ENCODE measurements around the gene FAM171A1.

GRCh38 chr10:15346440-15347141 lies 24.5 kb downstream of the FAM171A1 start:
- no peak for TF ChIP-seq POLR2AphosphoS5 (IDR thresholded peaks at IDR 0.05; ENCODE audit: low read depth, low read length)
- no peak for TF ChIP-seq POLR2A (IDR thresholded peaks at IDR 0.05; ENCODE audit: low read depth, low read length)
- no peak for TF ChIP-seq SPI1 (IDR thresholded peaks at IDR 0.05; ENCODE audit: low read depth, low read length)
- no peak for TF ChIP-seq TAF1 (IDR thresholded peaks at IDR 0.05; ENCODE audit: low read depth, low read length)

Data from GM12891 (cell line).